ENCODE data around the gene POLR3B. TPM values are rescaled to one million over a fixed set of nuclear protein-coding genes. Genes with fewer than 3 reads are reported as not detected.

POLR3B gene
- total and polyA plus RNA-seq, 10 of the 15 experiments (the other 5 are each of a cell fraction or from before 2014, with no cell fraction given) = 2.3 to 10.5 (median 8.0) TPM

DNA sequence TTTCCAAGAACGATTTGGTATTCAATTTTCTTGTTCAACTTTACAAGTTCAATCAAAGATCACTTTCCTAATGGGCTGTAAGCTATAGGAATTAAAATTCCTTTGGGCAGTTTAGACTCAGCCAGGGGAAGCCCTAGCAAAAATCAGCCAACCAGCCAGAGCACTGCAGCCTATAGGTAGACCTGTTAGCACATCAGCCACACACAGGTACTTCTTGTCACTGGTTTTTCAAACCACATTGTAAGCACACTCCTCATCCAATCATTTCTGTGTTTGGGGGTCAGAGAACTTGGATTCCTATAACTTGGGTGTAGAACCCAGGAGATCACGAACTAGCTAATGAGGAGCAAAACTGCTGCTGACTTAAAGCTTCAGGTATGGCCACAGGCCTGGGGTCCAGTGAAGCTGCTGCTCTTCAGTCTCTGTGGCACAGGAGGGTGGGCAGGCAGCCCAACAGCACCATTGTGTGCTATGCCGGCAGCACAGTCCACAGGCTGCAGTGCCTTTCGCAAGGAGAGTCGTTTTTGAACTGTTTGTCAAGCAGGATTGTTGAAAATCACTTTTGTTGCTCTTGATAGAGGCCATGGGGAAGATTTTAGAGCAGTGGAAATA, 137.9 kb downstream of the POLR3B start (continued):
- TF ChIP-seq, protein P1, sequence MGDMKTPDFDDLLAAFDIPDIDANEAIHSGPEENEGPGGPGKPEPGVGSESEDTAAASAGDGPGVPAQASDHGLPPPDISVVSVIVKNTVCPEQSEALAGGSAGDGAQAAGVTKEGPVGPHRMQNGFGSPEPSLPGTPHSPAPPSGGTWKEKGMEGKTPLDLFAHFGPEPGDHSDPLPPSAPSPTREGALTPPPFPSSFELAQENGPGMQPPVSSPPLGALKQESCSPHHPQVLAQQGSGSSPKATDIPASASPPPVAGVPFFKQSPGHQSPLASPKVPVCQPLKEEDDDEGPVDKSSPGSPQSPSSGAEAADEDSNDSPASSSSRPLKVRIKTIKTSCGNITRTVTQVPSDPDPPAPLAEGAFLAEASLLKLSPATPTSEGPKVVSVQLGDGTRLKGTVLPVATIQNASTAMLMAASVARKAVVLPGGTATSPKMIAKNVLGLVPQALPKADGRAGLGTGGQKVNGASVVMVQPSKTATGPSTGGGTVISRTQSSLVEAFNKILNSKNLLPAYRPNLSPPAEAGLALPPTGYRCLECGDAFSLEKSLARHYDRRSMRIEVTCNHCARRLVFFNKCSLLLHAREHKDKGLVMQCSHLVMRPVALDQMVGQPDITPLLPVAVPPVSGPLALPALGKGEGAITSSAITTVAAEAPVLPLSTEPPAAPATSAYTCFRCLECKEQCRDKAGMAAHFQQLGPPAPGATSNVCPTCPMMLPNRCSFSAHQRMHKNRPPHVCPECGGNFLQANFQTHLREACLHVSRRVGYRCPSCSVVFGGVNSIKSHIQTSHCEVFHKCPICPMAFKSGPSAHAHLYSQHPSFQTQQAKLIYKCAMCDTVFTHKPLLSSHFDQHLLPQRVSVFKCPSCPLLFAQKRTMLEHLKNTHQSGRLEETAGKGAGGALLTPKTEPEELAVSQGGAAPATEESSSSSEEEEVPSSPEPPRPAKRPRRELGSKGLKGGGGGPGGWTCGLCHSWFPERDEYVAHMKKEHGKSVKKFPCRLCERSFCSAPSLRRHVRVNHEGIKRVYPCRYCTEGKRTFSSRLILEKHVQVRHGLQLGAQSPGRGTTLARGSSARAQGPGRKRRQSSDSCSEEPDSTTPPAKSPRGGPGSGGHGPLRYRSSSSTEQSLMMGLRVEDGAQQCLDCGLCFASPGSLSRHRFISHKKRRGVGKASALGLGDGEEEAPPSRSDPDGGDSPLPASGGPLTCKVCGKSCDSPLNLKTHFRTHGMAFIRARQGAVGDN (IDR thresholded peaks at IDR 0.05) = no peak
- TF ChIP-seq NFXL1 (IDR thresholded peaks at IDR 0.05; ENCODE audit: borderline replicate concordance) (no peak), NFIC (IDR thresholded peaks at IDR 0.05; ENCODE audit: low read depth, low read length) (no peak), POLR2AphosphoS5 (IDR thresholded peaks at IDR 0.05; ENCODE audit: low read length) (no peak), FOXM1 (IDR thresholded peaks at IDR 0.05; ENCODE audit: low read depth, low read length) (no peak), SUZ12 (IDR thresholded peaks at IDR 0.05; ENCODE audit: unreplicated experiment) (no peak), BHLHE40 (IDR thresholded peaks at IDR 0.05; ENCODE audit: borderline replicate concordance in 1 of 2, low read depth in 2 of 2, low read length in 1 of 2) (no peak), ZNF622 (IDR thresholded peaks at IDR 0.05) (no peak)
- TF ChIP-seq, protein P2, sequence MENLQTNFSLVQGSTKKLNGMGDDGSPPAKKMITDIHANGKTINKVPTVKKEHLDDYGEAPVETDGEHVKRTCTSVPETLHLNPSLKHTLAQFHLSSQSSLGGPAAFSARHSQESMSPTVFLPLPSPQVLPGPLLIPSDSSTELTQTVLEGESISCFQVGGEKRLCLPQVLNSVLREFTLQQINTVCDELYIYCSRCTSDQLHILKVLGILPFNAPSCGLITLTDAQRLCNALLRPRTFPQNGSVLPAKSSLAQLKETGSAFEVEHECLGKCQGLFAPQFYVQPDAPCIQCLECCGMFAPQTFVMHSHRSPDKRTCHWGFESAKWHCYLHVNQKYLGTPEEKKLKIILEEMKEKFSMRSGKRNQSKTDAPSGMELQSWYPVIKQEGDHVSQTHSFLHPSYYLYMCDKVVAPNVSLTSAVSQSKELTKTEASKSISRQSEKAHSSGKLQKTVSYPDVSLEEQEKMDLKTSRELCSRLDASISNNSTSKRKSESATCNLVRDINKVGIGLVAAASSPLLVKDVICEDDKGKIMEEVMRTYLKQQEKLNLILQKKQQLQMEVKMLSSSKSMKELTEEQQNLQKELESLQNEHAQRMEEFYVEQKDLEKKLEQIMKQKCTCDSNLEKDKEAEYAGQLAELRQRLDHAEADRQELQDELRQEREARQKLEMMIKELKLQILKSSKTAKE (IDR thresholded peaks at IDR 0.05; ENCODE audit: low read depth, poor library complexity, severe bottlenecking) = no peak

Measured in GM12878 (cell line).